Neural progenitor cell (in vitro differentiated cells): Measurements from ENCODE around the gene MYH6. TPM values are rescaled to one million over a fixed set of nuclear protein-coding genes. Genes with fewer than 3 reads are reported as not detected.
"Not testable (repeated sequence)": the region's sequence is repeated elsewhere in the genome, so short reads cannot be mapped to it uniquely, and the experiment has no call there.

Experiments
- DNase-seq: peaks from one replicate; pipeline ENCODE4 v3.0.0-alpha.2; 2016; ENCODE audit warnings: low spot score
- H2AFZ ChIP-seq: fragments of 200-600 bp; sonication (generic); replicated peaks from 2 replicates; pipeline ENCODE4 v1.6.1; 2016; ENCODE audit warnings: antibody characterized with exemption
- H3F3A ChIP-seq: fragments of 200-600 bp; sonication (generic); 2 replicates; pipeline ENCODE4 v1.6.1; 2016; ENCODE audit warnings: antibody characterized with exemption, low read depth
- H3K27ac ChIP-seq: fragments of 200-600 bp; sonication (generic); 2 replicates; pipeline ENCODE4 v1.5.1; 2016; ENCODE audit warnings: mild to moderate bottlenecking
- H3K27me3 ChIP-seq: fragments of 200-600 bp; sonication (generic); 2 replicates; pipeline ENCODE4 v1.6.1; 2016; ENCODE audit warnings: mild to moderate bottlenecking, moderate library complexity
- H3K36me3 ChIP-seq: fragments of 200-600 bp; sonication (generic); 2 replicates; pipeline ENCODE4 v1.5.1; 2016
- H3K4me1 ChIP-seq: fragments of 200-600 bp; sonication (generic); 2 replicates; pipeline ENCODE4 v1.6.1; 2016; ENCODE audit warnings: mixed run types
- H3K4me2 ChIP-seq: fragments of 200-600 bp; sonication (generic); 2 replicates; pipeline ENCODE4 v1.6.1; 2016
- H3K4me3 ChIP-seq: fragments of 200-600 bp; sonication (generic); 2 replicates; pipeline ENCODE4 v1.5.1; 2016
- H3K79me2 ChIP-seq: fragments of 200-600 bp; sonication (generic); 2 replicates; pipeline ENCODE4 v1.6.1; 2016; ENCODE audit warnings: low read depth
- H3K9ac ChIP-seq: fragments of 200-600 bp; sonication (generic); 2 replicates; pipeline ENCODE4 v1.6.1; 2016
- H3K9me3 ChIP-seq: fragments of 200-600 bp; sonication (generic); 2 replicates; pipeline ENCODE4 v1.5.1; 2016; ENCODE audit warnings: low read depth
- H4K20me1 ChIP-seq: fragments of 200-600 bp; sonication (generic); 2 replicates; pipeline ENCODE4 v1.6.1; 2016; ENCODE audit warnings: low read depth
- H3K27ac Mint-ChIP-seq: 3 replicates; pipeline ENCODE4 v1.8.0; 2021; ENCODE audit warnings: mixed read lengths
- H3K27me3 Mint-ChIP-seq: 2 replicates; pipeline ENCODE4 v1.8.0; 2022; ENCODE audit warnings: low read depth, mild to moderate bottlenecking, inconsistent platforms, moderate library complexity, mixed read lengths; ENCODE audit not compliant: insufficient read depth
- H3K36me3 Mint-ChIP-seq: 3 replicates; pipeline ENCODE4 v1.8.0; 2021; ENCODE audit warnings: mixed read lengths
- H3K4me1 Mint-ChIP-seq: 3 replicates; pipeline ENCODE4 v1.8.0; 2021; ENCODE audit warnings: mixed read lengths
- H3K4me3 Mint-ChIP-seq: 3 replicates; pipeline ENCODE4 v1.8.0; 2021; ENCODE audit warnings: mild to moderate bottlenecking, moderate library complexity, mixed read lengths
- H3K9me3 Mint-ChIP-seq: 3 replicates; pipeline ENCODE4 v1.8.0; 2020; ENCODE audit warnings: mixed read lengths
- CTCF ChIP-seq: fragments of 200-600 bp; sonication (generic); IDR thresholded peaks from 2 replicates; pipeline ENCODE4 v1.5.1; 2017; ENCODE audit warnings: antibody characterized with exemption, mild to moderate bottlenecking
- EZH2 ChIP-seq: fragments of 200-600 bp; sonication (generic); IDR thresholded peaks from 2 replicates; pipeline ENCODE4 v1.6.1; 2017; ENCODE audit warnings: antibody characterized with exemption, mild to moderate bottlenecking, moderate library complexity
- EZH2phosphoT487 ChIP-seq: fragments of 200-600 bp; sonication (generic); IDR thresholded peaks from 2 replicates; pipeline ENCODE4 v1.6.1; 2017; ENCODE audit warnings: antibody characterized with exemption
- total RNA-seq: library from RNA; depleted of rRNA; stranded (reverse); fragments of >200 nt; gene quantifications from 2 replicates; pipeline ENCODE4 v1.2.3, GENCODE V29; 2015; ENCODE audit warnings: low replicate concordance

MYH6 gene
- total RNA-seq, 1 donor from 2014 or later, result not detected

GRCh38 chr14:23430016-23430722 is 22.1 kb upstream of the MYH6 start:
- TF ChIP-seq CTCF, result no peak
- no peak for TF ChIP-seq EZH2phosphoT487
- no peak for TF ChIP-seq EZH2
- H3K27ac ChIP-seq, result no peak overlapping the region
- peak overlapping the region; percentile 97 for H3K27ac Mint-ChIP-seq

GRCh38 chr14:23428686-23429495 is 20.8 kb upstream of the MYH6 start:
- DNase-seq, result no peak
- no peak overlapping the region for H3K4me3 ChIP-seq
- H3K4me1 ChIP-seq, result peaks cover 14% of the 10 kb centered on the region
- no peak overlapping the region for H3K4me3 Mint-ChIP-seq
- peaks cover 8% of the 10 kb centered on the region for H3K9me3 Mint-ChIP-seq
- H3F3A ChIP-seq, result no peaks in the 10 kb centered on the region
- H3K27ac Mint-ChIP-seq, result no peak overlapping the region
- H3K79me2 ChIP-seq, result no peaks in the 10 kb centered on the region
- H3K27me3 ChIP-seq, result no peaks in the 10 kb centered on the region
- H3K36me3 Mint-ChIP-seq, result peaks cover 2% of the 10 kb centered on the region
- H4K20me1 ChIP-seq, result no peaks in the 10 kb centered on the region
- H3K4me1 Mint-ChIP-seq, result peaks cover 28% of the 10 kb centered on the region
- TF ChIP-seq EZH2 (no peak), EZH2phosphoT487 (no peak), CTCF (no peak)
- no peak overlapping the region for H3K9ac ChIP-seq
- H3K4me2 ChIP-seq, result no peak overlapping the region
- H2AFZ ChIP-seq, result no peak overlapping the region
- H3K27me3 Mint-ChIP-seq, result peaks cover 4% of the 10 kb centered on the region
- H3K27ac ChIP-seq, result no peak overlapping the region
- no peaks in the 10 kb centered on the region for H3K9me3 ChIP-seq
- H3K36me3 ChIP-seq, result no peaks in the 10 kb centered on the region

More at GRCh38 chr14:23430016-23430722, 22.1 kb upstream of the MYH6 start:
- H3K4me2 ChIP-seq, result peak overlapping the region; percentile 35
- no peaks in the 10 kb centered on the region for H4K20me1 ChIP-seq
- no peaks in the 10 kb centered on the region for H3F3A ChIP-seq
- H2AFZ ChIP-seq, result peak overlapping the region; percentile 12
- H3K27me3 Mint-ChIP-seq, result peaks cover 7% of the 10 kb centered on the region
- no peak overlapping the region for H3K9ac ChIP-seq
- no peaks in the 10 kb centered on the region for H3K27me3 ChIP-seq
- H3K4me3 Mint-ChIP-seq, result peak overlapping the region; percentile 56
- peaks cover 8% of the 10 kb centered on the region for H3K9me3 Mint-ChIP-seq
- no peak for DNase-seq
- no peaks in the 10 kb centered on the region for H3K9me3 ChIP-seq
- no peaks in the 10 kb centered on the region for H3K36me3 ChIP-seq
- peaks cover 38% of the 10 kb centered on the region for H3K4me1 Mint-ChIP-seq
- peaks cover 14% of the 10 kb centered on the region for H3K4me1 ChIP-seq
- H3K4me3 ChIP-seq, result no peak overlapping the region
- H3K79me2 ChIP-seq, result no peaks in the 10 kb centered on the region
- peaks cover 2% of the 10 kb centered on the region for H3K36me3 Mint-ChIP-seq

GRCh38 chr14:23425798-23426197 is 17.7 kb upstream of the MYH6 start:
- H3F3A ChIP-seq, result not testable (repeated sequence)

More at GRCh38 chr14:23425798-23426197, 17.7 kb upstream of the MYH6 start:
- H3K9me3 ChIP-seq, H3K4me3 ChIP-seq, H3K36me3 Mint-ChIP-seq, H3K27ac ChIP-seq, H3K4me3 Mint-ChIP-seq, H3K9me3 Mint-ChIP-seq, H3K27me3 ChIP-seq, H3K4me2 ChIP-seq, H3K27ac Mint-ChIP-seq, H3K27me3 Mint-ChIP-seq, H3K4me1 ChIP-seq, H4K20me1 ChIP-seq, H2AFZ ChIP-seq, DNase-seq, H3K36me3 ChIP-seq, H3K9ac ChIP-seq, H3K79me2 ChIP-seq: not testable (repeated sequence)
- H3K4me1 Mint-ChIP-seq, result peaks cover 13% of the 10 kb centered on the region
